ENCODE data around the gene KRTAP3-2.

KRTAP3-2 gene

DNA sequence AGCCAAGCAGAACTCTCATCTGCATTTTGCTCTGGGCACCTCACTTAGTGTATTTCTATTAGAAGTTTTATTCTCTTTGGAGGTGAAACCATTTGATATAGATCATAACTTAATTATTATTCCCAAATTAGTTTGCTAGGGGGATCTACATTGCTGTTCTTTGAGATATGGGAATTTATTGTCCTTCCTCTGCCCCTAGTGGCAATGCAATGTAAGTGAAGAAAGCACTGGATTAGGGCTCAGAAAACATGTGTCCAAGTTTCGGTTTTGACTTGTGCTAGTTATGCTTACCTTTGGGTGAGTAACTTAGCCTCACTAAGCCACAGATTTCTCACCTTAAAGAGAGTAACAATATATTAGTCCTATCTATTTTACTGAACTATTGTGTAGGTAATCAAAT, 35.9 kb downstream of the KRTAP3-2 start:
- peak; percentile 20 for DNase-seq (ENCODE audit: low spot score)

DNA sequence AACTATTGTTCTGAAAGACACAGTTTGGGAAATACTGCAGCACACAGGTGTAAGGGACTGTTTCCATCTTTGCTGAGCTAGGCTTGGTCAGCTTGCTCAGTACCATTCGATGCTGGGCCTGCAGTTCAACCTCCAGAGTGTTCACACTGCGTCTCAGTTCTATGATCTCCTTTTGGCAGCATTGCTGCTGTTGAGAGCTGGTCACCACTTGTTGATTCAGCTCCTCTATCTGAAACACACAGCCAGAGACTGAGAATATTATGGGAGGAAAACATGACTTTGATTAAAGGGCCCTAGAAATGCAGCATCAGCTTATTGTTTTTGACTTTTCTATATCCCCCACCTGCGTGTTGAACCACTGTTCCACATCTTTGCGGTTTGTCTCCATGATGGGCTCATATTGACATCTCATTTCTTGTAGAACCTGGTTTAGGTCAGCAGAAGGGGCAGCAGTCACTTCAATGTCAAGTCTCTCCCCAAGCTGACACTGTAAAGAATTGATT, 37.6 kb downstream of the KRTAP3-2 start:
- DNase-seq (ENCODE audit: low spot score) = no peak

DNA sequence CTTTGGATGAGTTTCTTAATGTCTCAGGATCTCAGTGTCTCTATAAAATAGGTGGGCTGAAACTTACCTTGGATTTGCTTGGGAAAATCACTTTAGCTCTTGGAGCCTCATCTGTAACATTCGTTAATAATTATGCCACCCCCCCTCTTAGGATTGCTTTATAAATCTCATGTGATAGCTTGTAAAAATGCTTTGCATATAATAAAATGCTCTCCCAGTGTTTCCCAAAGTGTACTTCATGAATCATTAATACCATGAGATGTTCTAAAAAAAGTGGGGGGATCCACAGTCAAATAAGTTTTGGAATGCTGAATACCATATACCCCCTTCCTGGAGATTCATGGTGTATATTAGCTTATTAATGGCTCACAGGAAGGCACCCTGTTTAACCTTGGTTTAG, 38.1 kb downstream of the KRTAP3-2 start:
- DNase-seq (ENCODE audit: low spot score) = no peak

GRCh38 chr17:40960144-40960543, 39.6 kb downstream of the KRTAP3-2 start:
- DNase-seq (ENCODE audit: low spot score) = no peak

- no peak for DNase-seq (ENCODE audit: low spot score)
Observed at GRCh38 chr17:40958086-40958953, 41.4 kb downstream of the KRTAP3-2 start.

- DNase-seq (ENCODE audit: low spot score) = no peak
Observed at GRCh38 chr17:40956401-40957254, 43.1 kb downstream of the KRTAP3-2 start.

- no peak for DNase-seq (ENCODE audit: low spot score)
Observed at GRCh38 chr17:40953881-40954280, 45.8 kb downstream of the KRTAP3-2 start.

DNA sequence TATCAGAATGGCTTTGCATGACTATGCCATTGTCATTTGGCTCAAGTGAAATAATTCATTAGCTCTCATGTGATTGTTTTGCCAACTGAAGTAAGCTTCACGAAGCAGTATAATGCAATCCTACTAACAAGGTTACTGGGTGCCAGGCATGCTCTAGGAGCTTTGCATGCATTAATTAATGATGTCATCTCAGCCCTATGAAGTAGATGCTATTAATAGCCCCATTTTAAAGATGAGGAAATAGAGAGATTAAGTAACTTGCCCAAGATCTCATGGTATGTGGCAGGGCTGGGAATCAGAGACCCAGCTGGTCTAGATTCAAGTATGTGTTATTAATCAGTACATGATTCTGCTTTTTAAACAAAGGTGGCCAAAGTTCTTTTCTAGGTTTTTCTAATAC, 47.0 kb downstream of the KRTAP3-2 start:
- DNase-seq (ENCODE audit: low spot score) = no peak

DNA sequence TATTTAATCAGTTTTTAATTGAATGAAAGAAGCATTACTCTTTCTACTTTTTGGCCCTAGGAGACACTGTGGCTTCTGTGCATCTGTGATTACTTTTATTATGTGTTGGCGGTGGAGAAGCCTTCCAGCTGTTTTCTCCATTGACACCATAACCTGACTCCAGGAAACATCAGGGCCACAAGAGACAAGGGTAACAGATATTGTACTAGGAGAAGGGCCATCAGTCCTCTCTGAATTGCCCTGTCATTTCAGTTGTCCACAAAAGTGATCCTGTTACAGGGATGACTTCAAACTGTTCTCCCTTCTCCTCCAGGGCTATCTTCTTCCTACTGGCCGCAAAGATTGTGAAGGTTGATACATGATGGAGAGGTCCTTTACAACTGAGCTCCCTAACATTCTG, 47.6 kb downstream of the KRTAP3-2 start:
- DNase-seq (ENCODE audit: low spot score) = no peak

GRCh38 chr17:40951011-40951622, 48.6 kb downstream of the KRTAP3-2 start:
- no peak for DNase-seq (ENCODE audit: low spot score)

DNA sequence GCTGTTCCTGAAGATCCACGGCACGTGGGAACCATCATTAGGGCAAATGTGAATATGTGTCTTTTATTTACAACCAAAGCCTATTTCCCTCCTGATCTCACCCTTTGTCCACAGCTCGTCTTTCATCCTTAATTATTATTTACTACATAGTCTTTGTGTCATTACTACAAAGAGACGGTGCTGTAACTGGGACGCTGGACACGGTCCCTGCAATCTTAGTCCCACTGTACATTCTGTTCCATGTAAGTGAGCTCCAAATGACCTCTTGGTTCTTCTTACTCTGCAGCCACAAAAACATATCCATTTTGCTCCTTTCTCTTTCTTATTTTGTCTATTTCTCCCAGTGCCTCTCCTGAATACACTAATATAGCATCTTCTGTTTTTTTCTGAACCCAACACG, 49.5 kb downstream of the KRTAP3-2 start:
- DNase-seq (ENCODE audit: low spot score) = no peak

- no peak for DNase-seq (ENCODE audit: low spot score)
Observed at GRCh38 chr17:40949418-40949817, 50.3 kb downstream of the KRTAP3-2 start.

Measured in CD4-positive, alpha-beta T cell treated with Interleukin-2 at 100 ng/mL for 4 hours (primary cell).